NCI-H2196 treated with DMSO at 0.1 percent for 48 hours (cell line): Measurements from ENCODE around the gene COL20A1.
A peak's percentile ranks its signal among the peaks of the same experiment; 100 is the strongest.

Source experiments
- DNase-seq: peaks from one replicate; lab custom pipeline; 2025; ENCODE audit not compliant: unreplicated experiment; lab: John Stamatoyannopoulos, UW

COL20A1 gene

GRCh38 chr20:63347081-63347741 lies 54.2 kb downstream of the COL20A1 start:
- DNase-seq = no peak

- no peak for DNase-seq
Measured at GRCh38 chr20:63347950-63348827, 55.2 kb downstream of the COL20A1 start.

GRCh38 chr20:63348828-63349515 lies 56.0 kb downstream of the COL20A1 start:
- no peak for DNase-seq

GRCh38 chr20:63349516-63349895 lies 56.5 kb downstream of the COL20A1 start:
- DNase-seq = no peak

GRCh38 chr20:63350196-63350595 lies 57.2 kb downstream of the COL20A1 start:
- DNase-seq = no peak

GRCh38 chr20:63350597-63351325 lies 57.8 kb downstream of the COL20A1 start:
- DNase-seq = no peak

- no peak for DNase-seq
Measured at GRCh38 chr20:63351326-63351700, 58.3 kb downstream of the COL20A1 start.

- DNase-seq = peak; percentile 69
Measured at GRCh38 chr20:63351811-63352591, 59.0 kb downstream of the COL20A1 start.

- DNase-seq = no peak
Measured at GRCh38 chr20:63352811-63353221, 59.8 kb downstream of the COL20A1 start.

- no peak for DNase-seq
Measured at GRCh38 chr20:63354636-63355350, 61.8 kb downstream of the COL20A1 start.

- no peak for DNase-seq
Measured at GRCh38 chr20:63355781-63356295, 62.9 kb downstream of the COL20A1 start.

GRCh38 chr20:63356511-63356910 lies 63.5 kb downstream of the COL20A1 start:
- no peak for DNase-seq

- no peak for DNase-seq
Measured at GRCh38 chr20:63356931-63357879, 64.2 kb downstream of the COL20A1 start.

- DNase-seq = peak; percentile 89
Measured at GRCh38 chr20:63357921-63358905, 65.2 kb downstream of the COL20A1 start.

- DNase-seq = no peak
Measured at GRCh38 chr20:63359164-63359934, 66.4 kb downstream of the COL20A1 start.
